GM12873 (cell line): ENCODE data around the gene TOMM40L.

Experiments used
- CTCF ChIP-seq: IDR thresholded peaks from 2 replicates; pipeline ENCODE4 v1.5.1; 2012; ENCODE audit warnings: low read depth, mild to moderate bottlenecking, moderate library complexity, low read length, control low read depth; ENCODE audit not compliant: insufficient read depth; ENCODE audit errors: missing control alignments

Gene TOMM40L

GRCh38 chr1:161235957-161236775 is 10.3 kb downstream of the TOMM40L start:
- no peak for TF ChIP-seq CTCF

- no peak for TF ChIP-seq CTCF
Observed at GRCh38 chr1:161238039-161238473, 12.2 kb downstream of the TOMM40L start, which contains the start of gene NR1I3. Gene NR1I3 (minus strand): TSS chr1:161238203. CDS start chr1:161236565, 1,638 bp downstream.

- no peak for TF ChIP-seq CTCF
Observed at GRCh38 chr1:161241682-161242081, 15.8 kb downstream of the TOMM40L start.

GRCh38 chr1:161242313-161242712 is 16.5 kb downstream of the TOMM40L start:
- TF ChIP-seq CTCF: no peak

- no peak for TF ChIP-seq CTCF
Observed at GRCh38 chr1:161244888-161245287, 19.0 kb downstream of the TOMM40L start.

- no peak for TF ChIP-seq CTCF
Observed at GRCh38 chr1:161250829-161251228, 25.0 kb downstream of the TOMM40L start.

GRCh38 chr1:161251579-161251978 is 25.7 kb downstream of the TOMM40L start:
- no peak for TF ChIP-seq CTCF
